Bronchial epithelial cell (primary cell): ENCODE data around the gene NRARP. TPM values are rescaled to one million over a fixed set of nuclear protein-coding genes. Genes with fewer than 3 reads are reported as not detected.

Source experiments
- DNase-seq: peaks from one replicate; pipeline ENCODE4 v3.0.0-alpha.2; 2010; ENCODE audit warnings: low read depth
- FAIRE-seq: peaks from 2 replicates; lab custom pipeline; 2011; peaks lifted over from hg19 to GRCh38; lab: Jason Lieb, UNC
- H3K27me3 ChIP-seq: 2 replicates; pipeline ENCODE4 v1.5.1; 2011; ENCODE audit warnings: low read length; ENCODE audit not compliant: control insufficient read depth, insufficient read depth
- H3K36me3 ChIP-seq: 2 replicates; pipeline ENCODE4 v1.5.1; 2011; ENCODE audit warnings: low read length; ENCODE audit not compliant: control insufficient read depth, insufficient read depth
- H3K4me3 ChIP-seq: 2 replicates; pipeline ENCODE4 v1.5.1; 2011; ENCODE audit warnings: mild to moderate bottlenecking, low read depth, low read length, control low read depth
- total RNA-seq: library from RNA; depleted of rRNA; stranded (reverse); fragments of >200 nt; gene quantifications from 2 replicates; pipeline ENCODE4 v1.2.1, GENCODE V29; 2014
- TF ChIP-seq, protein P1 (sequence below): IDR thresholded peaks from 2 replicates; pipeline ENCODE4 v1.5.1; 2011; ENCODE audit warnings: mild to moderate bottlenecking, moderate library complexity, low read length, control low read depth, inconsistent platforms; ENCODE audit not compliant: insufficient read depth, severe bottlenecking

Gene NRARP
- total RNA-seq, 1 donor from 2014 or later = 3.4 TPM

DNA sequence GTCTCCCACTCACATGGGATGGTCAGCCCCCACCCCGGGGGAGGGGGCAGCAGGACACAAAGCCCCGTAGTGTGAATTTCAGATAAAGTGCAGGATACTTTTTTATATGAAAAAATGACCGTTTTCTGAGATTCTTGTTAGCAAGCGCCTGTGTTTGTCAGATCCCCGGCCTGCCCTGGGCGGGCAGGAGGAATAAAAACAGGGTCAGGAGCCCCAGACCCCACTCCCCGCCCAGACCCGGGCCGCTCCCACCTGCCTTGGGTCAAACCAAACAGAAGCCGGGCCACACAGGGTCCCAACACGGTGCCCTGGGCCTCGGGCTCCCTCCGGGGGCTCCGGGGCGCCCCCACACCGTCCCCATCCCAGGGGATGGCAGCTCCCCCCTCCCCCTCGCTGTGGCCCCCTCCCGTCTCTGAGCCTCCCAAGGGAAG, 13.5 kb upstream of the NRARP start:
- no peaks in the 10 kb centered on the region for H3K27me3 ChIP-seq
- no peak for FAIRE-seq
- H3K4me3 ChIP-seq = peak overlapping the region; percentile 6
- H3K36me3 ChIP-seq = no peaks in the 10 kb centered on the region
- TF ChIP-seq, protein P1, sequence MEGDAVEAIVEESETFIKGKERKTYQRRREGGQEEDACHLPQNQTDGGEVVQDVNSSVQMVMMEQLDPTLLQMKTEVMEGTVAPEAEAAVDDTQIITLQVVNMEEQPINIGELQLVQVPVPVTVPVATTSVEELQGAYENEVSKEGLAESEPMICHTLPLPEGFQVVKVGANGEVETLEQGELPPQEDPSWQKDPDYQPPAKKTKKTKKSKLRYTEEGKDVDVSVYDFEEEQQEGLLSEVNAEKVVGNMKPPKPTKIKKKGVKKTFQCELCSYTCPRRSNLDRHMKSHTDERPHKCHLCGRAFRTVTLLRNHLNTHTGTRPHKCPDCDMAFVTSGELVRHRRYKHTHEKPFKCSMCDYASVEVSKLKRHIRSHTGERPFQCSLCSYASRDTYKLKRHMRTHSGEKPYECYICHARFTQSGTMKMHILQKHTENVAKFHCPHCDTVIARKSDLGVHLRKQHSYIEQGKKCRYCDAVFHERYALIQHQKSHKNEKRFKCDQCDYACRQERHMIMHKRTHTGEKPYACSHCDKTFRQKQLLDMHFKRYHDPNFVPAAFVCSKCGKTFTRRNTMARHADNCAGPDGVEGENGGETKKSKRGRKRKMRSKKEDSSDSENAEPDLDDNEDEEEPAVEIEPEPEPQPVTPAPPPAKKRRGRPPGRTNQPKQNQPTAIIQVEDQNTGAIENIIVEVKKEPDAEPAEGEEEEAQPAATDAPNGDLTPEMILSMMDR = no peak
- DNase-seq = no peak

DNA sequence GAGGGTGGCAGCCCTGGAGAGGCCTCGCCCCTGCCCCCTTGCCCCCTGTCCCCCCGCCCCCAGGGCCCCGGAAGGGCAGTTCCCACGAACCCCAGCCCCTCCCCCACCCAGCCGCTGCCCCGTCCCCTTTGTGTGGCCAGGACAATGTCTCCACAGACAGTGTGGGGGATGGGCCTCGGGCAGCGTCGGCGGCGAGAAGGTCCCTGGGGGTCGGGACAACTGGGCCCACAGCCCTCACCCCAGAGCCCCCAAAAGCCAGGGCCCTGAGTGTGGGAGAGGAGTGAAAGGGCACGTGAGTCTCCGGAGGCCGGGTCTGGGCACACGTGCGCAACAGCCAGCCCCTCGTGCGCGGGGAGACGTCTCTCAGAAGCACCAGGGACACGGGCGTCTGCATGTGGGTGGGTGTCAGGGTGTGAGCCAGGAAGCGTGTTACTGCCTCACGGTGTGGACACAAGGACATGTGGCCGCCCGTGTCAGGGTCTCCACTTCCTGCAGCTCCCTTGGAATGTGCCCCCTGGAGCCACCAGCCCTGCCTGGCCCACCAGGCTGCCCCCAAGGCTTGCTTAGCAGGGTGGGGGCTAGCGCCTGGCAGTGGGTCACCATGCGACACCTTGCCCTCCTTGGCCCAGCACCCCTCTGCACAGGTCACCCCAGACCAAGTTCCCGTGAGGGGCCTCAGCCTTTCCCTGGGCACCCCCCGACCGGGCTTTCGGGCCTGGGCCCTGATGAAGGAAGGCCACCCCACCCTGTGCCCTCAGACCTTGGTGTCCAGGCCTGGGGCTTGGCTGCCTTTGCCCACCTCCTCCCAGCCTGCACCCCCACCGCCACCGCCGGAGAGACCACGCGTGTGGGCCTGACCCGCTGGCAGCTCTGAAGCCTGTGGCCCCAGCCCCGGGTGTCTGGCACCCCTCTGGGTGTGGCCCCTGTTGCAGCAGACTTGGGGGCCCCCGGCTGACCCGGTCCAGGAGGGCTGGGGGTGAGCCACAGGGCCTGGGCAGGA, 12.8 kb upstream of the NRARP start:
- Histone ChIP-seq H3K36me3 (no peaks in the 10 kb centered on the region), H3K27me3 (no peaks in the 10 kb centered on the region), H3K4me3 (no peak overlapping the region)
- TF ChIP-seq, protein P1 = no peak
- DNase-seq (no peak), FAIRE-seq (no peak)

DNA sequence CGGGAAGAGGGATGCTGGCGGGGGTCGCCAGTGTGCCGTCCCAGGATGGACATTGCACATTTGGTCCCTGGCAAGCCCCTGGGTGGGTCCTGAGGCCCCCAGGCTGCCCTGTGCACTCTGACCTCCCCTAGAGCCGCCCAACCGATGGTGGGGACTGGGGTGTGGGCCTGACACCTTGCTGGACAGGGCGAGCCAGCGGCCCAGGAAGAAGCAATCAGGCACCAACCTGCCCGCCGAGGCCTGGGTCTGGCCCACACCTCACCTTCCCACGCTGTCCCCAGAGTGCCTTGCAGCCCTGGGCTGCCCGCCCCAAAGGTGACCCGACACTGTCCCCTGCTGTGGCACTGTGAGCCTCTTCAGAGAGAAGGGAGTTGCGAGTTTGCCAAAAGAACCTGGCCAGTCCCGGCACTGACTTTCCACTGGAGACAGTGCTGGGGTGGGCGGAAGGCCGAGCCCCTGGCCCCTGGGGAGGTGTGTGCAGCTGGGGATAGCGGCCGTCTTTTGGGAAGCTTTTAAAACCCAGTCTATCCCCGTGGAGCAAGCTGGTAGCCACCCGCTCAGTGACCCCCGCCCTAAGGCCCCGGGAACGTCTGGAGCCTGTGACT, 12.0 kb upstream of the NRARP start:
- no peaks in the 10 kb centered on the region for H3K36me3 ChIP-seq
- no peak for FAIRE-seq
- no peaks in the 10 kb centered on the region for H3K27me3 ChIP-seq
- TF ChIP-seq, protein P1 = no peak
- H3K4me3 ChIP-seq = no peak overlapping the region
- DNase-seq = no peak

DNA sequence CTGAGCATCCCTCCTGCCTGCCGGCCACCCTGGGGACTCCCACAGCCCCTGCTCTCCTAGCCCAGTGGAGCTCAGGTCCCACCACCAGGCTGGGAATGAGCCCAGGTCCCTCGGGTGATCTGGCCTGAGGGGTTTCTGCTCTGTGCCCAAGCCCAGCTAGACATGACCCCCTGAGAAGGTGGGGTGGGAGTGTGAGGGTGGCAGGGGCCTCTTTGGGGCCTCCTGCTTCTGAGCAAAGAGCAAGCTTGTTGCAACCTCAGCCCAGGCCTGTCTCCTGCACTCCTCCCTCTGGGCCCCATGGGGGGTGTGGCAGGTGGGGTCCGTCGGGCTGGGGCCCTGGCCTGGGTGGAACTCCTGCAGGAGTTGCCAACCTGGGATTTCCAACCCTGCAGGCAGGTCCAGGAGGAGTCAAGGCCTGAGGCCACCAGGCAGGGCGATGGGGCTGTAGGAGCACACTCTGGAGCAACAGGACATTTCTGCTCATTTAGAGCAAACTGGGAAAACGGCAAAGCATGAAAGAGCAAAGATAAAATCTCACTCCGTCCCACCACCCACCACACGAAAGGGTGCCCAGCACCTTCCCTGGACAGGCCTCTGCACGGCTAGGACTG, 11.4 kb upstream of the NRARP start:
- no peak for DNase-seq
- FAIRE-seq = peak; percentile 18
- H3K4me3 ChIP-seq = no peak overlapping the region
- H3K36me3 ChIP-seq = no peaks in the 10 kb centered on the region
- TF ChIP-seq, protein P1 = no peak
- H3K27me3 ChIP-seq = no peaks in the 10 kb centered on the region

DNA sequence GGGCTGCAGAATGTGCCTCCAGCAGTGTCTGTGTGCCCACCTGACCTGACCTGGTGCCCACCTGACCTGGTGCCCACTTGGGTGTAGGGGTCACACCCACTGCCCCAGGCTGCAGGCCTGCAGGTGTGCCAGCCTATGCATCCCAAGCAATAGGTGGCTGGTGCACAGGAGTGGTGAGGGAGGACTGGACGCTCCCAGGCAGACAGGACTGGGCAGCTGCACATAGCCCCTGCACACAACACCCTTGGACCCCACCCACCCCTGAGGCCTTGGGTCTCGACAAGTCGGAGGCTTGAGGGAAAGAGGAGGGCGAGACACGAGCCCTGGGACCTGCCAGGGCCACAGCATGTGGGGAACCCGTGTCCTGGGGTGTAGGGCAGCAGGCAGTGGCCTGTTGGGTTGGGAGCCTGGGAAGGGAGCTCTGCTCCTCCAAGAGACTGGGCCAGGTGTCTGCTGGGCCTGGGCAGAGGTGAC, 10.8 kb upstream of the NRARP start:
- FAIRE-seq (no peak), DNase-seq (no peak)
- Histone ChIP-seq H3K27me3 (no peaks in the 10 kb centered on the region), H3K4me3 (no peak overlapping the region), H3K36me3 (no peaks in the 10 kb centered on the region)
- TF ChIP-seq, protein P1 = no peak
